ENCODE results near the gene FAM240B.

FAM240B gene

DNA sequence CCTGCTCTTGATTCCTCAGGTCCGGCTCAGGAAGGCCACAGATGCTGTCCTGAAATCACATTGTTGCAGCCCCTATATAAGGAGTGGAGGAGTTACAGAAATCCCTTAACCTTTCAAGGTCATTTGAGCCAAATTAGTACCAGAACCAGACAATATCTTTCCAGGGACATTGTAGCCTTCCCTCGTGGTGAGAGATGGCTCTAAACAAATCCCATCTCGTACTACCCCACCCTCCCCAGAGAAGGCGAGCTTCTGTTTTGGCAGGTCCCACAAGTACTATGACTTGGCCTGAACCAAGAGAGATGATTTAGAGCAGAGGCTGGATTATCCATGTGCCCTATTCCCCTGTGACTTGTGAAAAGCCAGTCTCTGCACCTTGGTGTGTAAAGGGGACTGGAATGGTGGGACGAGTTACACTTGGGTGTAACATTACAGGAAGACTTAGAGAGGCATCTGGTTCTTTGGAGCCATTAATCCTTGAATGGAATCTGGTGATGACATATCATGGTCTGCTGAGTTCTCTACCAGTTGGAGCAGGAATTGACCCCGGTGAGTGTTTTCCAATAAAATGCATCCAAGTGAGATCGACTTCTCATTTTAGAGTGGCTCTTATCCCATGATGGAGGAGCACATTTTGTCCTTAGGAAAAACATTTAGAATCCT lies at the start of gene FAM240B:
TSS of gene FAM240B (minus strand) at position 51 of the 663 bp plus-strand sequence. CDS start 16,134 bp downstream, outside the sequence.
- ATAC-seq (no peak), DNase-seq (no peak)
- H3K4me3 Mint-ChIP-seq: no peak within 1 kb of the TSS
- peaks cover 6% of the 10 kb centered on the region for H3K27me3 Mint-ChIP-seq
- no peaks in the 10 kb centered on the region for H3K4me1 Mint-ChIP-seq
- H3K9me3 Mint-ChIP-seq: no peaks in the 10 kb centered on the region
- H3K27ac Mint-ChIP-seq: no peak within 1 kb of the TSS

DNA sequence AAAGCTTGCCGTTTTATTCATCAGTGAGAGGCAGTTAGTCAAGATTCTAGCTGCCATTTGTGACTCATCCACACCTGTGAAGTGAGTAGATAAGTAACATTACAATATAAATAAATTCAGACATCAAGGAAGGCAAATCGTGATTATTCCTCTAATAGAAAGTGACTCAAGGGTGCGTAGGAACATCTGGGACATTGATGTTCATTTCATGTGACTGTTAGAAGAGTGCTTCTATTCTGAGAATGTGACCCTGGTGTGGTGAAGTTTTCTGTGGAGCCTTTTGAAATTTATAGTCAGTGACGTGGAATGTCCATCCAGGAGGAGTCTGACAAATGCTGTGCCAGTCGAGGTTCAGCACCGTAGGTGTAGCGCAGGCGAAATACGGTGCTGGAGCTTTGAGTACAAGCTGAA lies 48.4 kb upstream of the FAM240B start:
- DNase-seq (no peak), ATAC-seq (no peak)
- H3K27me3 Mint-ChIP-seq: peaks cover 17% of the 10 kb centered on the region
- H3K4me3 Mint-ChIP-seq: no peak overlapping the region
- H3K9me3 Mint-ChIP-seq: peaks cover 4 to 7% of the 10 kb centered on the region in 2 donors
- H3K27ac Mint-ChIP-seq: peak overlapping the region in 1 of 2 donors; percentile 83
- H3K4me1 Mint-ChIP-seq: no peaks in the 10 kb centered on the region

DNA sequence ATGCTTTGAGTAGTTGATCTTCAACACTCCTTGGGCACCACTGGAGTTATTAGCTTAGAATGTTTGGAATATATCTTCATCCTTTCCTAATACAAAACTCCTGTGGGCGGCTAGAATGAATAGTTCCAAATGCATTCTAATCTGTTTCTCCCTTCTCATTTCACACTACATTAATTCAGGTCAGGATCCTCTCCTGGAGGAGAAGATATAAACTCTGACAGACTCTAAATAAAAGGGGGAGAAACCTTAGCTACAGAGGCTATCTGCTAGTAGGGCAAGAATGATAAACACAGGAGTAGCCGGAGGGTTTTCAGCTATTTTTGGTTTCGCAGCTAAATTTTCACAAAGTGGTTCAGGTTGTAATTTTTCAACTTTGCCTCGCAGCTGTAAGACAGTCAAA lies 45.2 kb upstream of the FAM240B start:
- peaks cover 17% of the 10 kb centered on the region for H3K27me3 Mint-ChIP-seq
- H3K4me1 Mint-ChIP-seq: no peaks in the 10 kb centered on the region
- H3K9me3 Mint-ChIP-seq: peaks cover 4 to 7% of the 10 kb centered on the region in 2 donors
- ATAC-seq: no peak
- no peak for DNase-seq
- no peak overlapping the region for H3K4me3 Mint-ChIP-seq
- no peak overlapping the region for H3K27ac Mint-ChIP-seq

DNA sequence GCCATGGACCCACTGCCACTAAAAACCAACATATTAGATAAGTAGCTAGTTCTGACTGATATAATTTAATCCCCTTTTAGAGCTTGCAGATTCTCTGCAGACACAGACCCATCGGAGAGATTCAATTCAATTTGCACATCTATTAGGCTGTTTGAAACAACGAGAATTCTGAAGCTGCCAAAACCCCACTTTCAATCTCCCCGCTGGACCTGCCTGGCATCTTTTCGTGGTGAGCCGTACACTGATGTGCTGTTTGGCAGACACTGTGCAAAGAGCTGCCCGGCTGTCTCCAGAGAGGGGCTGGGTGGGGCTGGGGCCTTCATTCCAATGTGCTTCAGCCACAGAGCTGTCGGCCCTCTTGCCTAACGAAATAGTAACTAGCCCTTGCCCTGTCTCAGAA lies 42.1 kb upstream of the FAM240B start:
- no peak overlapping the region for H3K4me3 Mint-ChIP-seq
- ATAC-seq (no peak), DNase-seq (no peak)
- no peak overlapping the region for H3K27ac Mint-ChIP-seq
- no peaks in the 10 kb centered on the region for H3K4me1 Mint-ChIP-seq
- H3K9me3 Mint-ChIP-seq: no peaks in the 10 kb centered on the region
- peaks cover 22% of the 10 kb centered on the region for H3K27me3 Mint-ChIP-seq

DNA sequence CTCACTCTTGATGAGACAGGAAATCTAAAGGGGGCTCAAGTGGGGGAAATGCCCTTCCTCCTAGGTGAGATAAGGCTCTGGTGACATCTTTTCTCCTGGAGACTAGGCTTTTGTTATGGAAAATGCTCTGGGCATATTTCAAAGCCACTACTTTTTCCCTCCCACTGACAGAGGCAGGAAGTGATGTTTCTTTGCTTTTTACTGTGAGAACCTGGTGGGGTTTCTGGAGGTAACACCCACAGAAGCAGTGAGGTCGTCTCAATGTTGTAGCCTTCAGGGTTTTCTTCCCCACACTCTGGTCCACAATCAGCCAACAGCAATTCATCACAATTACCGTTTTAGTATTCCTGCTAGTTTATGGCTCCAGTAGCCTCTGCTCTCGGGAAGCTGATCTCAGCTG lies 41.4 kb upstream of the FAM240B start:
- no peaks in the 10 kb centered on the region for H3K9me3 Mint-ChIP-seq
- DNase-seq: no peak
- no peaks in the 10 kb centered on the region for H3K4me1 Mint-ChIP-seq
- no peak overlapping the region for H3K4me3 Mint-ChIP-seq
- ATAC-seq: no peak
- H3K27ac Mint-ChIP-seq: no peak overlapping the region
- H3K27me3 Mint-ChIP-seq: peaks cover 22% of the 10 kb centered on the region

DNA sequence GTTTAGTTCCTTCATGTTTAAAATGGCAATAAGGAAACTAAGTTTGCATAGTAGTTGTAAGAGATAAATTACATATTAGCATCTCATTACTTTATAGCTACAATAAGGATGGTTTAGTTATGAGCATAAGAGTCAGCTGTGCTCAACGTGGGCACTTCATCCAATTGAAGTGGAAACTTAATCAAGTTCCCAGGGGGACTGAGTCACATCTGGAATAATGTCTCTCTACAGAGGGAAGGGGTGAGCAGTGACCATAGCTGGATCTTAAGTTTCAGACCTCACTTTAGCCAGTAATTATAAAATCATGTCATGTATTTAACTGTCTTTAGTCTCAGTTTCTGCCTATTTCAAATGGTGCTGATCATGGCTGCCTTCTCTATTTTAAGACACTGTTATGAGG lies 36.8 kb upstream of the FAM240B start:
- Mint-ChIP-seq H3K27ac (no peak overlapping the region), H3K9me3 (no peaks in the 10 kb centered on the region), H3K27me3 (peaks cover 15% of the 10 kb centered on the region), H3K4me3 (no peak overlapping the region), H3K4me1 (no peaks in the 10 kb centered on the region)
- ATAC-seq (no peak), DNase-seq (no peak)

DNA sequence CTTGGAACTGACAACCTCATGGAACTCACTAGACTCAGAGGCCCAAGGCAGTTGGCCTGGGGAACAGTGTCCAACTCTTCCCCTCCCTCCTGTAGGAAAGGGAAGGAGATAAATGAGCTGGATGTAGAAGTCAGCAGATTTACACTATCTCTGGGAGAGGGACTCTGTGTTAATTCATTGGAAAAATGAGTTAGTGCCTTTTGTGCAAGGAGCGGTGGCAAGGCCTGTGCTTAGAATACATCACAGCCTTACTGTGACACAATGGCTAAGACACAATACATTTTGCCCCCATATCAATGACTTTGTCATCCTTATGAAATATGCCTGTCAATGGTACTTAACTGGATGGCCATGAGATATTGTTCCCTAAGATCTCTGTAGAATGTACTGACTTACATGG lies 28.0 kb upstream of the FAM240B start:
- Mint-ChIP-seq H3K4me1 (no peaks in the 10 kb centered on the region), H3K4me3 (no peak overlapping the region), H3K27ac (no peak overlapping the region), H3K9me3 (no peaks in the 10 kb centered on the region), H3K27me3 (peaks cover 11% of the 10 kb centered on the region)
- no peak for DNase-seq
- ATAC-seq: no peak

DNA sequence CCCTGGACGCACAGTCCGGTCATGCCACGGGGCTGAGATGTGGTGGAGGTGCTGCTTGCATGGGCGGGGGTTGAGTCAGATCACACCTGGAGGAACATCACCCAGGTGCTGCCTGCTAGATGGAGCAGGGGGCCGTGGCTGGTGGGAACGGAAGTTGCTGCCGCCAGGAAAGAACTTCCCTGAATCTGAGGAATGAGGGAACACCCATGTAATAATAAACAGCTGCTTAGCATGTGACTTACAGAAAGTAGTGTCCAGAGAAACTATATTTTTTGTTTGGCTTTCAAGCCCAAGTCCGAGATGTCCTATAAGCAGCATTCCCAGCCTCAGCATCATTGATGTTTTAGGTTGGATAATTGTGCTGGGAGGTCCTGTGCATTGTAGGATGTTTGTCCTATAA lies 27.1 kb upstream of the FAM240B start:
- no peak for ATAC-seq
- Mint-ChIP-seq H3K27ac (no peak overlapping the region), H3K4me1 (no peaks in the 10 kb centered on the region), H3K4me3 (no peak overlapping the region), H3K27me3 (peaks cover 11% of the 10 kb centered on the region), H3K9me3 (no peaks in the 10 kb centered on the region)
- DNase-seq: no peak

DNA sequence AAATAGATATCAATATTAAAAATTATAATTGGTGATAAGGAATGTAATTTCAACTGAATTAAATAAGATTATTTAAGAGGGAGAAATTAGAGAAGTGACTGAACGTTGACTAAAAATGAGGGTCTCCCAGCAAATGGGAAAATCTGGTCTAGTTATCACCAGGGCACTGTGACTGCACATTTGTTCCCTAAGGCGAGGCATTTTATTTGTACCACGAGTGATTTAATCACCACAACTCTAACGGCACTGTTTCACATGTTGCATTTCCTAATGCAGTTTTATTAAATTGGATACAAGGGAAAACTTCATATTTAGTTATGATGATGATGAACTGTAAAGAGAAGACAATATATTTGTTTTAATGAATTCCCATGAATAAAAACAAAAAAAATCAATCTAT lies 26.4 kb upstream of the FAM240B start:
- Mint-ChIP-seq H3K4me1 (no peaks in the 10 kb centered on the region), H3K4me3 (no peak overlapping the region), H3K27me3 (peaks cover 9% of the 10 kb centered on the region), H3K9me3 (no peaks in the 10 kb centered on the region), H3K27ac (no peak overlapping the region)
- no peak for ATAC-seq
- DNase-seq: no peak

DNA sequence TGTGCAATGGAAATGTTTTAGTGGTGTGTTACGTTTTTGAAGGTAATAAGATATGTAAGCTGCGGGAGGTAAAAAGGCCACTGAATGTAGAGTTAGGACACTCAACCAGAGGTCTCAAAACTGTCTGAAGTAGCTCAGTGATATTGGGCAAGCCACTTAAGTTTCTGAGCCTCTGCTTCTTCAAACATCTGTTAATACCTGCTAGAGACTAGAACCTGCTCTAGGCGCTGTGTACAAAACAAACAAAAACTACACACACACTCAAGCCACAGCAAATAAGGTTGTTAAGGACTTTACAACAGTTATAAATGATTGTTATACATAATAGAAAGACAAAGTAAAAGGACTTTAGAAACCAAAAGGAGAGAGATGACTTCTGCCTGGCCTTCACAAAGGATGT lies 24.6 kb upstream of the FAM240B start:
- Mint-ChIP-seq H3K27me3 (peaks cover 9% of the 10 kb centered on the region), H3K4me3 (no peak overlapping the region), H3K9me3 (no peaks in the 10 kb centered on the region), H3K27ac (no peak overlapping the region), H3K4me1 (no peaks in the 10 kb centered on the region)
- DNase-seq (no peak), ATAC-seq (no peak)

DNA sequence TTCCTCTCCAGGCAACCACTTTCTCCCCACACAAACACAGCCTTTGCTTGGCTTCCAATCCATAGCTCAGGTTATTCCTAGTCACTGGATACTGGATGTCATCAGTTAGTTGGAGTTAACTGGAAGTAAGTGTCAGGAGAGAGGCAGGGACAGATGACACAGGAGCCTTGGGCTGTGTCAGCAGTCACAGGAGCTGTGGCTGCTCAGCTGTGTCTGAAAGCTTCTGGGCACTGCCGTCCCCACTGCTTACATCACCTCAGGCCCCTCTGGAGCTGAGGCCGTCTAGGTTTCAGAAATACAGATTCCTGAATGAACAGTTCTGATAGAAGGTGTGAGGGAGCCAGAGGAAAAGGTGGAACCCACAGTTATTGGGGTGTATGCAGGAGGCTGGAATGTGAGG lies 17.3 kb upstream of the FAM240B start:
- Mint-ChIP-seq H3K9me3 (no peaks in the 10 kb centered on the region), H3K4me3 (no peak overlapping the region), H3K4me1 (no peaks in the 10 kb centered on the region), H3K27me3 (peaks cover 9% of the 10 kb centered on the region), H3K27ac (no peak overlapping the region)
- DNase-seq: no peak
- ATAC-seq: no peak

DNA sequence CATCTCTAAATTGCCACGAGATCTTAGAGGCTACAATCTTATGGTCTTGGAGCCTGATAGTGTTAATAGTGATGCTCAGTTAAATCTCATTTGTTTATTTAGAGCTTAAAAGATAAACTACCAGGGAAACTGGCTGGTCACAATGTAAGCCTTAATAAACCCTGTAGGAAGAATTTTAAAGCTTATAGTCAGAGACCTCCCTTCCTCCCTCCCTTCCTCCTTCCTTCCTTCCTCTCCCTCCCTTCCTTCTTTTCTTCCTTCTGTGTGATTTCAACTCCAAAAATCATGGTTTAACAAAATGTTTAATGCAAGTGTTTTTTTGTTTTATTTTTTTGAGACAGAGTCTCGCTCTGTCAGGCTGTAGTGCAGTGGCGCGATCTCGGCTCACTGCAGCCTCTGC lies 14.9 kb upstream of the FAM240B start:
- Mint-ChIP-seq H3K4me1 (no peaks in the 10 kb centered on the region), H3K4me3 (no peak overlapping the region), H3K9me3 (no peaks in the 10 kb centered on the region), H3K27ac (no peak overlapping the region), H3K27me3 (peaks cover 16% of the 10 kb centered on the region)
- no peak for ATAC-seq
- no peak for DNase-seq

DNA sequence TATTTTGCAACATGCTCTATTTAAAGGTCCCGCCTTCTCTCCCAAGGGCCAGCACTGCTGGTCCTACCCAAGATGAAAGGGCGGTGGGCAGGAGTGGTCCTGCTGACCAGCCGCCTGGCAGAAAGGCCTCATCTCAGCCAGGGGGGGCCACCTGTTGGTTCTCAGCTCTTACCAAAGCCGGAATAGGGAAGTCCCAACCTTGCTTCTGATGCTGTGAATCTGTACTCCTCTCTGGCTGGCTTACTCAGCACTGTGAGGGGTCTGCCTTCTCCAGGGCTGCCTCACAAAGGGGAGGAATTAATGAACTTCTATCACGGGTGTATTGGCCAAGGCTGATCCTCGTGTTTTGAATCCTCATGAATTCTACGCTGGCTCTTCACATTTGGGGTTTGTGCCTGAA lies 13.6 kb upstream of the FAM240B start:
- no peak overlapping the region for H3K27ac Mint-ChIP-seq
- H3K27me3 Mint-ChIP-seq: peaks cover 23% of the 10 kb centered on the region
- no peak for DNase-seq
- H3K4me3 Mint-ChIP-seq: no peak overlapping the region
- no peaks in the 10 kb centered on the region for H3K4me1 Mint-ChIP-seq
- no peak for ATAC-seq
- no peaks in the 10 kb centered on the region for H3K9me3 Mint-ChIP-seq

DNA sequence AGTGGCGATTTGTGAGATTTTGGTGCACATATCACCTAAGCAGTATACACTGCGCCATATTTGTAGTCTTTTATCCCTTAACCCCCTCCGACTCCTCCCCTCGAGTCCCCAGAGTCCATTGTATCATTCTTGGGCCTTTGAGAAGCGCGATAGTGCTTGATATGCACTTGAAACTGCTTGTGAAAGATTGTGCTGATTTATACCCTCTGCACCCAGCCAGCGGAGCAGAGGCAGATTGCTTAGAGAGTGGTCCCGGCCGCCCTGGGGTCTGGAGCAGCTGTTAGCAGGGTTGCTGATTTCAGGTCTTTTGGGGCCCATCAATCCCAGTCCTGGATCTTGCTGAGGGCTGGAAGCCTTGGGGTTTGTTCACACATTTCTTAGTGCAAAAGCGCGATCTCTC lies 13.0 kb upstream of the FAM240B start:
- peaks cover 24% of the 10 kb centered on the region for H3K27me3 Mint-ChIP-seq
- H3K4me1 Mint-ChIP-seq: no peaks in the 10 kb centered on the region
- ATAC-seq (no peak), DNase-seq (no peak)
- H3K27ac Mint-ChIP-seq: no peak overlapping the region
- no peaks in the 10 kb centered on the region for H3K9me3 Mint-ChIP-seq
- H3K4me3 Mint-ChIP-seq: no peak overlapping the region

DNA sequence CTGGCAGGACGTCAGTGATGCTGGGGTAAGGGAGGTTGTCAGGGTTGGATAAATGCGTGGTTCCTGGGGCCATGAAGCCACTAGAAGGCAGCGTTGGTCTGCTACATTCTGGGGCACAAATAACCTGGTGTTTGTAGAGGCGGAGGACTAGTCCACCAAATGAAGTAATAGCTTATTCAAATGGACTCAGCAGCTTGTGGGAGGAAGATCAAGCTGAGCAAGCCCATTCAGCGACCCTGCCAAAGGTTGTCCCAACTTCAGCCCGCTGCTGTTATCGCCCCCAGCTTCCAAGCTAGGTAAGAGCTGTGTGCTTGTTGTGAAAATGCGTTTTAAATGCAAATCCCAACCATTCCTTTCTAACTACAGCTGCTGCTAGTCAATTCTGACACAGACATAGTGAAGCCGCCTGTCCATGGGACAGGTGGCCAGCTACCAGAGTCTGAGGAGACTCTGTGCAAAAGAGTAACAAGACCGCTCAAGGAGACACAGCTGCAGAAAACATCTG lies 7.6 kb upstream of the FAM240B start:
- no peak for ATAC-seq

DNA sequence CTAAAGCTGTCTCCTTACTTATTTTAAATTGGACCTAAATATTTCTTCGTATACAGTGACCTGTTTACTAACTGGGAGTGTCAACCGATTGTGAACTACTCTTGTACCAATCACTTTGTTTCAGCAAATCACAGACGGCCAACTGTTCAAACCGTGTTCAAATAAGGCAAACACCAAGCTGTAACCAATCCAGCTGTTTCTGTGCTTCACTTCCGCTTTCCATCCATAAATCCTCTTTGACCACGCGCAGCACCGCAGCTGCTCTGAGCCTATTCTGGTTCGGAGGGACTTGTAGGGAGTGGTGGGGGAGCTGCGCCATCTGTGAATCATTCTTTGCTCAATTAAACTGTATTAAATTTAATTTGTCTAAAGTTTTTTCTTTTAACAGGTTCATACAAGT lies 4.8 kb upstream of the FAM240B start:
- H3K4me3 Mint-ChIP-seq: no peak overlapping the region
- H3K4me1 Mint-ChIP-seq: no peaks in the 10 kb centered on the region
- ATAC-seq (no peak), DNase-seq (no peak)
- peaks cover 17% of the 10 kb centered on the region for H3K27me3 Mint-ChIP-seq
- no peak overlapping the region for H3K27ac Mint-ChIP-seq
- no peaks in the 10 kb centered on the region for H3K9me3 Mint-ChIP-seq

More for the DNA sequence above, 7.6 kb upstream of the FAM240B start:
- Mint-ChIP-seq H3K27ac (no peak overlapping the region), H3K9me3 (no peaks in the 10 kb centered on the region), H3K4me1 (no peaks in the 10 kb centered on the region), H3K27me3 (peaks cover 25% of the 10 kb centered on the region), H3K4me3 (no peak overlapping the region)
- DNase-seq: no peak

DNA sequence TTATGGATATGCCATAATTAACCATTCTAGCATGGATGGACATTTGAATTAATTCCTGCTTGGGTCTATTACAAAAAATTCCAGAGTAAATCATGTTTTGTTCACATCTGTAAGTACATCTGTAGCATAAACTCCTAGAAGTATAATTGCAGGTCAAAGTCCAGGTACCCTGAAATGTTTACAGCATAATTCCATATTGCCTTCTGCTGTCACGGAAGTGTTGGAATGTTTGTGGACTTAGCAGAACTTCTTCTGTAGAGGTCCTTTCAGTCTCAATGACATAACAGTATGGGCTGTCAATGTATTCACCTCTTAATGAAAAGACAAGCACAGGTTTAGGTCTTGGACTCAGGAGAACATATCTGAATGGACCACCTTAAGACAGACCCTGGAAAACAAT lies 1.8 kb downstream of the FAM240B start:
- Mint-ChIP-seq H3K4me3 (no peak overlapping the region), H3K27ac (no peak overlapping the region), H3K4me1 (no peaks in the 10 kb centered on the region), H3K9me3 (no peaks in the 10 kb centered on the region), H3K27me3 (peaks cover 21% of the 10 kb centered on the region)
- no peak for ATAC-seq
- no peak for DNase-seq
